HG02840 (cell line): ENCODE data around the gene GNAZ.
A peak's percentile ranks its signal among the peaks of the same experiment; 100 is the strongest.

Source experiments
- ATAC-seq: cut with Tn5 transposase; IDR thresholded peaks from one replicate; pipeline ENCODE4 v1.9.1; 2021; ENCODE audit warnings: mild to moderate bottlenecking, moderate library complexity, moderate number of reproducible peaks; ENCODE audit not compliant: unreplicated experiment, low FRiP score

The GNAZ gene

DNA sequence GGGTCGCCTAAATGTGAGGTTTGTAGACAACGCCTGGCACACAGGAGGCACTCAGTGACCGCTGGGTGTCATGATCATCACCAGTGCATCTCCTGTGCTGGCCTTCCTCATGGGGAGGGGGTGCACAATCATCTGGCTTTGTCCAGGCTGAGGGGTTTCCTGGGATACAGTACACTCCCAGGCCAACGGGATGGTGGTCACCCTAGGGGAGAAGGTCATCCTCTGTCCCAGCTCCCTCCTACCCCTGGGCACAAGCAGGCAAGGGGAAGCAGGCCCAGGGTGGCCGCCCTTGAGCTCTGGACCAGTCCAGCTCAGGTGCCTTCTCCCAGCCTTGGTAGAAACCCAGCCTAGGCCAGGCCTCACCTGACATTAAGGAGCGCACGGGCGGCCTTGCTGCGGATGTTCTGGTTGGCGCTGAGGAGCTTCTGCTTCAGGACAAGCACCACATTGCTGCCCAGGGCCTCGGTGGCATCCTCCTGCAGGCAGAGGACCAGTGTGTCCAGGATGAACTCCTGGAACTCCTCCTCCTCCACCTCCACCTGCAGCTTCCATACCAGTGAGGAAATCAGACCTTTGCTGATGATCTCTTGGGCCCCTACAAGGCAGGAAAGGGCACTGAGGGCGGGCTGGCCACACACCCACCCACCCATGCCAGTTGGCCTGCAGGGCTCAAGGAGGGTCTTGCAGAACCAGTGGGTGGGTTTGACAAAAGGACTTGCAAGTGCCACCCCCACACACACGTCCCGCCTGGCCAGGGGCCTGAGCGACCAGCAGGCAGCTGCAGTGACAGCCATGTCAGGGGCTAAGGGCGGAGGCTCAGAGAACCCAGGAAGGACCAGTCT lies 6.6 kb upstream of the GNAZ start:
- ATAC-seq: no peak

DNA sequence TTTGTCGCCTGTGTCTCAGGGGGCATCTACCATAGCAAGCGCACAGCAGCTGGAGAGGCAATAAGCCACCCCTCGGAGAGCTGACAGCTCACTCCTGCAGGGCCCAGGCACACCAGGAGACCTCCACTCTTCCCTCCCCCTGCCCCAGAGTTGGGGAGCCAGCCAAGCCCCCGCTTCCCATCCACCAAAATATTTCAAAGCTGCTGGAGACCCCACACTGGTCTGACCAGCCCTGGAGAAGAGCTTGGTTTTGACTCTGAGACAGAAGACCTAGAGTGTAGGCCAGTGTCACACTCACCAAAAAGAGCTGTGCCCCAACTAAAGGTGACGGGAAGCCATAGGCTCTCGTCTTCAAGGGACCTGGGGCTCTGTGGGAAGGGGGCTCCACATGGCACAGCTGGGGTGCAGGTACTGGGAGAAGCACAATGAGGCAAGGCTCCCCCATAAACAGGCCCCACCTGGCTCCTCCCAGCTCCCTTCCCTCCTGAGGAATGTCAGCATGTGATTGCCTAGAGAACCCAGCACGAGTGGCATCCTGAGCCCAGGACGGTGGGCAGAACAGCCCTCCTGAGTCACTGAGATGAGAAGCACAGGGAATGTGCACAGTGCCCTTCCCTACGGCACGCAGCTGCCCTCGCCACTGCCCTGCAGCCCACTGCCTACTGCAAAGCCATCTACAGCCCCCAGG lies 5.8 kb upstream of the GNAZ start:
- ATAC-seq: no peak

- no peak for ATAC-seq
Measured at GRCh38 chr22:23065069-23065451, 5.3 kb upstream of the GNAZ start.

GRCh38 chr22:23065495-23066122 lies 4.7 kb upstream of the GNAZ start:
- ATAC-seq: no peak

DNA sequence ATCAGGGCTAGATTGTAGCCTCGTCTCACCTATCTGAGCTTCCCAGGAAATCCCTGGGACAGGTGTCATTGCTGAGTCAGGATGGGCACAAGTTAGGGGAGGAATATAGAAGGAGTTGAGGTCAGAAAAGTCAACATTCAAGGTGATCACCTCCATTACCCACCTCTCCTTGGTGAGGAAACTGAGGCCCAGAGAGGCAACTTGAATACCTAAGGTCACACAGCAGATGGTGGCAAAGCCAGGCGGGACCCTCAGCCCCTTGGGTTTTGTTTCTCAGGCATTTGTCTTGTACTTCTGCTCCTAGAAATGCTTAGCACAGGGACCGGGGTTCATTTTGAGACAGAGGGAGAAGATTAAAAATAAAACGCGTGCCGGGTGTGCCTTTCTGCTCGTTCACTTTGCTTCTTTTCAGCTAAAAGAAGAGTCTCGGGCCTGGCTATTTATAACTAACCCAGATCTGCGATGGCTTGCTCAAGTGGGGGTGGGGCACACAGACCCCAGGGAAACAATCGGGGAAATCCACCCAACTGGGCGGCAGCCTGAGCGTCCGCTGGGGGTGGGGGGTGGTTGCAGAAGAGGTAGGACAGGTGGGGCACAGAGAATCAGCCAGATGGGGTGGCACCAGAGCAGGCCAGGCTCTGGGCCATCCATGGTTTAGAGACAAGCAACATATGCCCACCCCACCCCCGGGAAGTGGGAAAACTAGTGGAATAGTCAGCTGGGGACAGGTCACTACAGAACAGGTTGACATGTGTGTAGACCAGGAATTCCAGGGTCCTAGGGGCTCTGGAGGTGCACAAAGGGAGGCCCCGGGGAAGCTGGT lies 3.9 kb upstream of the GNAZ start:
- no peak for ATAC-seq

DNA sequence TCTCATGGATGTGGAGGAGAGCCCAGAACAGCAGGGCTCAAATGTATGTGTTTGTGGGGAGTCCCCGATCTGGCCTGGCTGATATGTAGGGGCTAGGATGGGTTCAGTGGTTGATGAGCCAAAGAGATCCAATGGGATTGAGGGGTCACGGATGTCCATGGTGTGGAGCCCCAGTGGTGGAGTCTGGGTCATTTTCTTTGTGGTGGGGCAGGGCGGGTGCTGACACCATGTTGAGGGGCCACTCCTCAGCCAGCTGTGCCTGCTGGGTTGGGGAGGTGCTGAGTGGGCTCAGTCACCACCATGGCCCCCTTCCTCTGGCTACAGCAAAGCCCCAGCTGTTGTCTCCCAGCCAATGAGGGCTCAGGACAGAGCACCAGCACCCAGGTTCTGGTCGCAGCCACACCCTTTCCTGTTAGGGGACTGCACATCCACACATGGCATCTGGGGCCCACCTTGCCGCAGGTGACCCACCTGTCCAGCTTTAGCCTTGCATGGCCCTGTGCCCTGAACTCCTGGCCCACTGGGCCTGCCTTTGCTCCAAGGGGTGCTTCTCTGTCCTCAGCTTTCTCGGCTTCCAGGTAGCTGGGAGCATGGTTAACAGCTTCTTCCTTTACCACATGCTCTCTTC lies 3.2 kb upstream of the GNAZ start:
- no peak for ATAC-seq

DNA sequence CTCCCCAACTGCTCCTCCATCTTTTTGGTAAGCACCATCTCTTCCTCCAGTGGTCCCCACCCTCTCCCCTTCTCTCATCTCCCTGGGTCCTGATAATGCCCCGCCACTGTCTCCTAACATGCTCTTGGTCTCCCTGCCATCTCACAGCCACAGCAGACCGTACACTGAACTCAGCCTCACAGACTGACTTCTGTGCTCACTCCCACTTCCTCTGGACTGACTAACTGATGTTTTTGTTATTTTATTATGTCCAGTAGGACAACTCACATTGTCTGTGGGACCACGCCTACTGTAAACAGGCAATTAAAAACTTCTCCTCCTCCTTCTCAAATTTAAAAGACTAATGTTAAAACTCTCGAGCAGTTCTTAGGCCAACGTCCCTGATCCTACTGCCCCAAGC lies 2.6 kb upstream of the GNAZ start:
- no peak for ATAC-seq

DNA sequence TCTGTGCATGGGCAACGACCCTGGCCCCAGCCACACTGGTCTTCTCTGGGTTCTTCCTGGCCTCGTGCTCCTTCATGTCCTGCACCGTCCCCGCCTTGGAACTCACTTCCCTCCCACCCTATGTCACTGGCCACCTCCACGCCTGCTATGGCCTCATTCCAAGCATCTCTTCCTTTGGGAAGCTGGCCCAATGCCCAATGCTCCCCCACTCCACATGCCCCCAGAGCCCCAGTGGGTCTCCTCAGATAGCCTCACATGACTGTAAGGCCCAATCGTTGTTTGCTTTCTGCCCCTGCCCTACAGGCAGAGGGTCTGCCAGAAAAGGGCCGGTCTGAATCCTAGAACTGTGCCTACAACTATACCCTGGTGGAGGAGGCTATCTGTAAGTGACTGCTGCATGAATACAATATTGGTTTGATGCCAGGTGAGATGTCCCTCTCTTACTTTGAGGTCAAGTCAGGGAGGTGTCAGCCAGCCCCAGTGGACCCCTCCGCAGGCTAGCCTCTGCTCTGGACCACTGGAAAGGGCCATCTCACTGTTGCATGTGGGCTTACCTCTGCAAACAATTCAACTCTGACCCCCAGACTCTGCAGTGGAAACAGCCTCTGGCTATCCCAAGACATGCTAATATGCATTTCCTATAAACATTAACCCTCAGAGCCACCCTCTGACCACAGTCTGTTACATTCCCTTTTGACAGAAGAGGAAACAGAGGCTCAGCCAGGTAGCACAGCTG lies 2.1 kb upstream of the GNAZ start:
- no peak for ATAC-seq

DNA sequence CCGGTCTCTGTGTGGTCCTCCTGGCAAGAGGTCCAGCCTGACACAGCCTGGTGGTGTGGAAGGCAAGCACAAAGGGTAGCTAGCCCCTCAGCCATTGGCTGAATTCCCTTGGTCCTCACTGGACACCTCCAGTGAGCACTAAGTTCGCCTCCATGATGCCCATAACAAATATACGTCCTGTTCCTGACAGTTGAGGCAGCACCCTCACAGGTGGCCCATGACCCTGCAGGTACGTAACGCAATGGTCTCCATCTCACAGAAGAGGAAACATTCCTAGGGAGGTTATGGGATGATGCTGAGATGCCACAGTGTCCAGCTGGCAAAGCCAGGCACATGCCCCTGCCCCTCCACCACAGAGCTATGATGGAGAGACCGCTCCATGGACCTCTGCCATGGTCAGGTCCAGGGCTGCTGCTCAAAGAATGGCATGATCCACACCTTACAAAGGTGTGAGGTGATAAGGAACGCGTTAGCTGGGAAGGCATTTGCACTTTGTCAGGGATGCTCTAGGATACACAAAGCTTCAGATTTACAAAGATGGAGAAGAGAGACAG lies 1.4 kb upstream of the GNAZ start:
- no peak for ATAC-seq

- peak; percentile 59 for ATAC-seq
Measured at GRCh38 chr22:23069502-23070357, 589 bp upstream of the GNAZ start.

DNA sequence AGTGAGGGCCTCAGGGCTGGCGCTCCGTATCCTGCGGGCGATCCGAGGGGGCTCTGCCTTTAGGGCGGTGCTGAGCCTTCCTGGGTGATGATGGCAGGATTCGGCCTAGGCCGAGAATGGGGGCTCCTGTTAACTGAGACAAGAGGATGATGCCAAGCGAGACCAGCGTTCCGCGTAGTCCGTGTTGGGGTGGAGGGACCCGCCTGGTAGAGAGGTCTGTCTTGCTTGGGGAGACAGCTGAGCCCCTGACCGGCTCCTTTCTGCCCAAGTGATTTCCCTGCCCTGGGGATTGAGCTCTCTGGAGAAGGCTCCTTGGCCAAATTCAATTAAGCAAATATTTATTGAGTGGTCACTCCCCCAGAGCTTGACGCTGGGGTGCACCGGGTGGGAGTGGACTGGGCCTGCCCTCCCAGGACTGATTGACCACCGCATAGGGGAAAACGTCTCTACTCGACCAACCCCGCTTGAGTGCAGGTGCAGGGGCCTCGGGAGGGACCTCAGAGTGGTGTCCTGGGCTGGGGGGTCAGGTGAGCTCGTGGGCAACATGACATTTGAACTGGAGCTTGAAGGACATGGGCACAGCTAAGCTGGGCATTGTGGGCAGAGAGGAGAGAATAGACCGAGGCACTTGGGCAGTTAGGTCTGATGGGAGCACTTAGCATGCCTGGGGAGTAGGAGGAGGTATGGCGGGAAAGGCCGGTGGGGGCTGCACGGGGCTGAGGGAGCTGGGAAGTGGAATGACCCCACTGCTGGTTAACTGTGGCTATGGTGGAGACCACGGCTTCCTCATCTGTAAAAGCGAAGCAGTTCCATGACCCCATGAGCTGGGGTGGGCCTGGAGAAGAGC lies 1.1 kb downstream of the GNAZ start:
- no peak for ATAC-seq

- ATAC-seq: no peak
Measured at GRCh38 chr22:23072077-23072910, 2.0 kb downstream of the GNAZ start.

- no peak for ATAC-seq
Measured at GRCh38 chr22:23072911-23073491, 2.7 kb downstream of the GNAZ start.

GRCh38 chr22:23073526-23074229 lies 3.4 kb downstream of the GNAZ start:
- no peak for ATAC-seq

- no peak for ATAC-seq
Measured at GRCh38 chr22:23074451-23074850, 4.1 kb downstream of the GNAZ start.

- ATAC-seq: no peak
Measured at GRCh38 chr22:23075050-23075449, 4.7 kb downstream of the GNAZ start.
